22Rv1 (cell line): ENCODE measurements around the gene MTA3.

Source experiments
- CTCF ChIP-seq: fragments of 450-650 bp; IDR thresholded peaks from 2 replicates; pipeline ENCODE4 v1.5.1; 2017; ENCODE audit warnings: mild to moderate bottlenecking
- ZFX ChIP-seq: fragments of 450-650 bp; IDR thresholded peaks from 2 replicates; pipeline ENCODE4 v1.6.1; 2017; ENCODE audit warnings: antibody characterized with exemption, borderline replicate concordance

- peak; percentile 21; the same call in 1 of the 2 replicates for TF ChIP-seq CTCF
- no peak for TF ChIP-seq ZFX
These were observed 202.1 kb downstream of the MTA3 start for GRCh38 chr2:42770288-42771131.
